WTC11 (cell line): ENCODE data around the gene SLC19A1. TPM values are rescaled to one million over a fixed set of nuclear protein-coding genes. Genes with fewer than 3 reads are reported as not detected.

Source experiments
- ATAC-seq: fragments of 200-7000 bp; cut with Tn5 transposase; 2 replicates; pipeline ENCODE4 v1.10.0; 2021; ENCODE audit warnings: mild to moderate bottlenecking, moderate library complexity
- CTCF ChIA-PET: fragments of 300-600 bp; sonication (Branson Sonifier 250); formaldehyde crosslinking; loops from one replicate; lab custom pipeline; 2021; ENCODE audit warnings: antibody characterized with exemption; lab: Charles Lee
- POLR2A ChIA-PET: fragments of 350-600 bp; sonication (Branson Sonifier 250); formaldehyde crosslinking; loops from one replicate; lab custom pipeline; 2021; ENCODE audit warnings: antibody characterized with exemption; lab: Charles Lee
- DNase-seq: peaks from one replicate; pipeline ENCODE4 v3.0.0; 2021; ENCODE audit warnings: low spot score
- H3K27ac Mint-ChIP-seq: 2 replicates; pipeline ENCODE4 v1.8.0; 2021; ENCODE audit warnings: mixed read lengths
- H3K27me3 Mint-ChIP-seq: 2 replicates; pipeline ENCODE4 v1.8.0; 2021; ENCODE audit warnings: low read depth, mild to moderate bottlenecking, moderate library complexity, mixed read lengths
- H3K36me3 Mint-ChIP-seq: 2 replicates; pipeline ENCODE4 v1.8.0; 2021; ENCODE audit warnings: mixed read lengths
- H3K4me1 Mint-ChIP-seq: 2 replicates; pipeline ENCODE4 v1.8.0; 2022; ENCODE audit warnings: mixed read lengths
- H3K4me3 Mint-ChIP-seq: 2 replicates; pipeline ENCODE4 v1.8.0; 2021; ENCODE audit warnings: mild to moderate bottlenecking, moderate library complexity, mixed read lengths
- H3K9me3 Mint-ChIP-seq: 2 replicates; pipeline ENCODE4 v1.8.0; 2021; ENCODE audit warnings: mixed read lengths
- ARID4B ChIP-seq: sonication (generic); formaldehyde crosslinking; IDR thresholded peaks from 2 replicates; pipeline ENCODE4 v1.8.0; 2023; ENCODE audit warnings: missing genetic modification reagents, mild to moderate bottlenecking, borderline replicate concordance
- ATF6 ChIP-seq: sonication (generic); formaldehyde crosslinking; IDR thresholded peaks from 2 replicates; pipeline ENCODE4 v1.8.1; 2023; ENCODE audit warnings: mild to moderate bottlenecking, missing genetic modification reagents
- CREM ChIP-seq: sonication (generic); formaldehyde crosslinking; IDR thresholded peaks from 2 replicates; pipeline ENCODE4 v1.8.1; 2022; ENCODE audit warnings: mild to moderate bottlenecking, missing genetic modification reagents, moderate library complexity
- FOXP4 ChIP-seq: sonication (generic); formaldehyde crosslinking; IDR thresholded peaks from 2 replicates; pipeline ENCODE4 v1.8.0; 2022; ENCODE audit warnings: mild to moderate bottlenecking, missing genetic modification reagents
- HMGXB4 ChIP-seq: sonication (generic); formaldehyde crosslinking; IDR thresholded peaks from 2 replicates; pipeline ENCODE4 v1.8.1; 2023; ENCODE audit warnings: mild to moderate bottlenecking, moderate library complexity, missing genetic modification reagents
- PREB ChIP-seq: sonication (generic); formaldehyde crosslinking; IDR thresholded peaks from 2 replicates; pipeline ENCODE4 v1.8.1; 2022; ENCODE audit warnings: mild to moderate bottlenecking, missing genetic modification reagents, moderate library complexity, borderline replicate concordance
- SP1 ChIP-seq: sonication (generic); formaldehyde crosslinking; conservative IDR thresholded peaks from 2 replicates; pipeline ENCODE4 v1.8.1; 2022; ENCODE audit warnings: missing genetic modification reagents
- TEAD4 ChIP-seq: sonication (generic); formaldehyde crosslinking; IDR thresholded peaks from 2 replicates; pipeline ENCODE4 v1.8.0; 2022; ENCODE audit warnings: mild to moderate bottlenecking, missing genetic modification reagents
- total RNA-seq: library from RNA; stranded (reverse); gene quantifications from 3 replicates; pipeline ENCODE4 v1.2.3, GENCODE V29; 2021
- TF ChIP-seq, protein P1 (sequence below): sonication (generic); formaldehyde crosslinking; IDR thresholded peaks from 2 replicates; pipeline ENCODE4 v1.8.1; 2023; ENCODE audit warnings: mild to moderate bottlenecking, missing genetic modification reagents, borderline replicate concordance
- TF ChIP-seq, protein P2 (sequence below): sonication (generic); formaldehyde crosslinking; IDR thresholded peaks from 2 replicates; pipeline ENCODE4 v1.8.0; 2022; ENCODE audit warnings: missing genetic modification reagents

The SLC19A1 gene
- total RNA-seq, 1 experiment from 2014 or later, result 29.8 TPM

GRCh38 chr21:45465105-45465504 lies 77.1 kb downstream of the SLC19A1 start (continued):
- TF ChIP-seq HMGXB4, result no peak

GRCh38 chr21:45464309-45464708 lies 77.9 kb downstream of the SLC19A1 start:
- H3K4me3 Mint-ChIP-seq, result no peak overlapping the region
- DNase-seq (no peak), ATAC-seq (no peak)
- no peak overlapping the region for H3K27ac Mint-ChIP-seq
- POLR2A ChIA-PET, result no interaction called here
- H3K9me3 Mint-ChIP-seq, result peaks cover 13% of the 10 kb centered on the region
- CTCF ChIA-PET, result interaction anchor here (0.8 kb wide), 1 partner anchor 155 kb away, joined by 3 read pairs; no protein-coding TSS in a partner anchor
- peaks cover 24% of the 10 kb centered on the region for H3K36me3 Mint-ChIP-seq
- peaks cover 21% of the 10 kb centered on the region for H3K4me1 Mint-ChIP-seq
- no peaks in the 10 kb centered on the region for H3K27me3 Mint-ChIP-seq
- TF ChIP-seq ATF6 (CRISPR knock-in tag) (no peak), HMGXB4 (no peak), TEAD4 (CRISPR knock-in tag) (no peak), PREB (no peak), ARID4B (CRISPR knock-in tag) (no peak), SP1 (CRISPR knock-in tag) (no peak), FOXP4 (CRISPR knock-in tag) (no peak), CREM (CRISPR knock-in tag) (no peak)
- TF ChIP-seq, protein P1, sequence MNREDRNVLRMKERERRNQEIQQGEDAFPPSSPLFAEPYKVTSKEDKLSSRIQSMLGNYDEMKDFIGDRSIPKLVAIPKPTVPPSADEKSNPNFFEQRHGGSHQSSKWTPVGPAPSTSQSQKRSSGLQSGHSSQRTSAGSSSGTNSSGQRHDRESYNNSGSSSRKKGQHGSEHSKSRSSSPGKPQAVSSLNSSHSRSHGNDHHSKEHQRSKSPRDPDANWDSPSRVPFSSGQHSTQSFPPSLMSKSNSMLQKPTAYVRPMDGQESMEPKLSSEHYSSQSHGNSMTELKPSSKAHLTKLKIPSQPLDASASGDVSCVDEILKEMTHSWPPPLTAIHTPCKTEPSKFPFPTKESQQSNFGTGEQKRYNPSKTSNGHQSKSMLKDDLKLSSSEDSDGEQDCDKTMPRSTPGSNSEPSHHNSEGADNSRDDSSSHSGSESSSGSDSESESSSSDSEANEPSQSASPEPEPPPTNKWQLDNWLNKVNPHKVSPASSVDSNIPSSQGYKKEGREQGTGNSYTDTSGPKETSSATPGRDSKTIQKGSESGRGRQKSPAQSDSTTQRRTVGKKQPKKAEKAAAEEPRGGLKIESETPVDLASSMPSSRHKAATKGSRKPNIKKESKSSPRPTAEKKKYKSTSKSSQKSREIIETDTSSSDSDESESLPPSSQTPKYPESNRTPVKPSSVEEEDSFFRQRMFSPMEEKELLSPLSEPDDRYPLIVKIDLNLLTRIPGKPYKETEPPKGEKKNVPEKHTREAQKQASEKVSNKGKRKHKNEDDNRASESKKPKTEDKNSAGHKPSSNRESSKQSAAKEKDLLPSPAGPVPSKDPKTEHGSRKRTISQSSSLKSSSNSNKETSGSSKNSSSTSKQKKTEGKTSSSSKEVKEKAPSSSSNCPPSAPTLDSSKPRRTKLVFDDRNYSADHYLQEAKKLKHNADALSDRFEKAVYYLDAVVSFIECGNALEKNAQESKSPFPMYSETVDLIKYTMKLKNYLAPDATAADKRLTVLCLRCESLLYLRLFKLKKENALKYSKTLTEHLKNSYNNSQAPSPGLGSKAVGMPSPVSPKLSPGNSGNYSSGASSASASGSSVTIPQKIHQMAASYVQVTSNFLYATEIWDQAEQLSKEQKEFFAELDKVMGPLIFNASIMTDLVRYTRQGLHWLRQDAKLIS (CRISPR knock-in tag), result no peak
- TF ChIP-seq, protein P2, sequence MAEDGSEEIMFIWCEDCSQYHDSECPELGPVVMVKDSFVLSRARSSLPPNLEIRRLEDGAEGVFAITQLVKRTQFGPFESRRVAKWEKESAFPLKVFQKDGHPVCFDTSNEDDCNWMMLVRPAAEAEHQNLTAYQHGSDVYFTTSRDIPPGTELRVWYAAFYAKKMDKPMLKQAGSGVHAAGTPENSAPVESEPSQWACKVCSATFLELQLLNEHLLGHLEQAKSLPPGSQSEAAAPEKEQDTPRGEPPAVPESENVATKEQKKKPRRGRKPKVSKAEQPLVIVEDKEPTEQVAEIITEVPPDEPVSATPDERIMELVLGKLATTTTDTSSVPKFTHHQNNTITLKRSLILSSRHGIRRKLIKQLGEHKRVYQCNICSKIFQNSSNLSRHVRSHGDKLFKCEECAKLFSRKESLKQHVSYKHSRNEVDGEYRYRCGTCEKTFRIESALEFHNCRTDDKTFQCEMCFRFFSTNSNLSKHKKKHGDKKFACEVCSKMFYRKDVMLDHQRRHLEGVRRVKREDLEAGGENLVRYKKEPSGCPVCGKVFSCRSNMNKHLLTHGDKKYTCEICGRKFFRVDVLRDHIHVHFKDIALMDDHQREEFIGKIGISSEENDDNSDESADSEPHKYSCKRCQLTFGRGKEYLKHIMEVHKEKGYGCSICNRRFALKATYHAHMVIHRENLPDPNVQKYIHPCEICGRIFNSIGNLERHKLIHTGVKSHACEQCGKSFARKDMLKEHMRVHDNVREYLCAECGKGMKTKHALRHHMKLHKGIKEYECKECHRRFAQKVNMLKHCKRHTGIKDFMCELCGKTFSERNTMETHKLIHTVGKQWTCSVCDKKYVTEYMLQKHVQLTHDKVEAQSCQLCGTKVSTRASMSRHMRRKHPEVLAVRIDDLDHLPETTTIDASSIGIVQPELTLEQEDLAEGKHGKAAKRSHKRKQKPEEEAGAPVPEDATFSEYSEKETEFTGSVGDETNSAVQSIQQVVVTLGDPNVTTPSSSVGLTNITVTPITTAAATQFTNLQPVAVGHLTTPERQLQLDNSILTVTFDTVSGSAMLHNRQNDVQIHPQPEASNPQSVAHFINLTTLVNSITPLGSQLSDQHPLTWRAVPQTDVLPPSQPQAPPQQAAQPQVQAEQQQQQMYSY (CRISPR knock-in tag), result no peak
